MG63 (cell line): Measurements from ENCODE around the gene JTB. TPM values are rescaled to one million over a fixed set of nuclear protein-coding genes. Genes with fewer than 3 reads are reported as not detected.
"Not testable (repeated sequence)": the region's sequence is repeated elsewhere in the genome, so short reads cannot be mapped to it uniquely, and the experiment has no call there.

Experiments
- DNase-seq: peaks from one replicate; pipeline ENCODE4 v3.0.0-alpha.2; 2020
- H3K27me3 ChIP-seq: fragments of 250-450 bp; sonication (Bioruptor Pico); 2 replicates; pipeline ENCODE4 v1.5.1; 2020; ENCODE audit warnings: mild to moderate bottlenecking, moderate library complexity
- H3K36me3 ChIP-seq: fragments of 250-450 bp; sonication (Bioruptor Pico); 2 replicates; pipeline ENCODE4 v1.5.1; 2020; ENCODE audit warnings: mild to moderate bottlenecking, moderate library complexity
- H3K4me3 ChIP-seq: fragments of 250-450 bp; sonication (Bioruptor Pico); 2 replicates; pipeline ENCODE4 v1.5.1; 2020; ENCODE audit warnings: mild to moderate bottlenecking, moderate library complexity
- H3K9me3 ChIP-seq: fragments of 250-450 bp; sonication (Bioruptor Pico); 2 replicates; pipeline ENCODE4 v1.5.1; 2020; ENCODE audit warnings: mild to moderate bottlenecking, moderate library complexity
- total RNA-seq: library from RNA; depleted of rRNA; stranded (reverse); fragments of >200 nt; shearing (Covaris generic); gene quantifications from 2 replicates; pipeline ENCODE4 v1.2.3, GENCODE V29; 2014; ENCODE audit warnings: low replicate concordance

The JTB gene
- total RNA-seq, 1 experiment from 2014 or later: 354 TPM

- H3K9me3 ChIP-seq: no peaks in the 10 kb centered on the region
- peak overlapping the region; percentile 72 for H3K4me3 ChIP-seq
- H3K36me3 ChIP-seq: peaks cover 17% of the 10 kb centered on the region
- no peak for DNase-seq
- H3K27me3 ChIP-seq: no peaks in the 10 kb centered on the region
These were observed 8.0 kb upstream of the JTB start for GRCh38 chr1:153985341-153985912.

- Histone ChIP-seq H3K36me3 (peaks cover 19% of the 10 kb centered on the region), H3K4me3 (no peak overlapping the region), H3K27me3 (no peaks in the 10 kb centered on the region), H3K9me3 (no peaks in the 10 kb centered on the region)
- DNase-seq: no peak
These were observed 6.8 kb upstream of the JTB start for GRCh38 chr1:153984123-153984894.

- not testable (repeated sequence) for H3K27me3 ChIP-seq, H3K4me3 ChIP-seq, H3K9me3 ChIP-seq, DNase-seq
- peaks cover 27% of the 10 kb centered on the region for H3K36me3 ChIP-seq
These were observed 4.3 kb upstream of the JTB start for GRCh38 chr1:153981735-153982134.

GRCh38 chr1:153979091-153979490, 1.6 kb upstream of the JTB start:
- H3K36me3 ChIP-seq: peaks cover 50% of the 10 kb centered on the region
- not testable (repeated sequence) for H3K27me3 ChIP-seq, H3K4me3 ChIP-seq, H3K9me3 ChIP-seq, DNase-seq

- DNase-seq: no peak
- Histone ChIP-seq H3K36me3 (peaks cover 53% of the 10 kb centered on the region), H3K4me3 (peak overlapping the region; percentile 89), H3K27me3 (no peaks in the 10 kb centered on the region), H3K9me3 (no peaks in the 10 kb centered on the region)
These were observed 918 bp upstream of the JTB start for GRCh38 chr1:153978274-153978909.

- H3K4me3 ChIP-seq: peak overlapping the region; percentile 89
- H3K27me3 ChIP-seq: no peaks in the 10 kb centered on the region
- peaks cover 42% of the 10 kb centered on the region for H3K36me3 ChIP-seq
- DNase-seq: no peak
- H3K9me3 ChIP-seq: no peaks in the 10 kb centered on the region
These were observed 640 bp downstream of the JTB start for GRCh38 chr1:153976819-153977249.

GRCh38 chr1:153973525-153973924, 3.9 kb downstream of the JTB start:
- no peak for DNase-seq
- no peaks in the 10 kb centered on the region for H3K9me3 ChIP-seq

GRCh38 chr1:153973071-153973470, 4.4 kb downstream of the JTB start:
- no peak for DNase-seq
- Histone ChIP-seq H3K4me3 (no peak overlapping the region), H3K27me3 (no peaks in the 10 kb centered on the region), H3K9me3 (no peaks in the 10 kb centered on the region), H3K36me3 (peaks cover 32% of the 10 kb centered on the region)

More at GRCh38 chr1:153973525-153973924, 3.9 kb downstream of the JTB start:
- H3K36me3 ChIP-seq: peaks cover 32% of the 10 kb centered on the region
- no peak overlapping the region for H3K4me3 ChIP-seq
- no peaks in the 10 kb centered on the region for H3K27me3 ChIP-seq

- Histone ChIP-seq H3K4me3 (no peak overlapping the region), H3K27me3 (no peaks in the 10 kb centered on the region), H3K36me3 (peaks cover 22% of the 10 kb centered on the region), H3K9me3 (no peaks in the 10 kb centered on the region)
- DNase-seq: no peak
These were observed 7.1 kb downstream of the JTB start for GRCh38 chr1:153970346-153970745.

GRCh38 chr1:153968972-153969371, 8.5 kb downstream of the JTB start:
- Histone ChIP-seq H3K4me3 (no peak overlapping the region), H3K36me3 (peaks cover 8% of the 10 kb centered on the region)

GRCh38 chr1:153968408-153968807, 9.1 kb downstream of the JTB start:
- peaks cover 2% of the 10 kb centered on the region for H3K36me3 ChIP-seq
- no peak for DNase-seq
- H3K27me3 ChIP-seq: no peaks in the 10 kb centered on the region
- H3K4me3 ChIP-seq: peak overlapping the region; percentile 63
- H3K9me3 ChIP-seq: no peaks in the 10 kb centered on the region

More at GRCh38 chr1:153968972-153969371, 8.5 kb downstream of the JTB start:
- Histone ChIP-seq H3K9me3 (no peaks in the 10 kb centered on the region), H3K27me3 (no peaks in the 10 kb centered on the region)
- DNase-seq: no peak

GRCh38 chr1:153968000-153968363, 9.5 kb downstream of the JTB start:
- peak; percentile 39 for DNase-seq
- H3K36me3 ChIP-seq: no peaks in the 10 kb centered on the region; the same call in 1 of the 2 replicates
- no peaks in the 10 kb centered on the region for H3K9me3 ChIP-seq
- no peaks in the 10 kb centered on the region for H3K27me3 ChIP-seq
- H3K4me3 ChIP-seq: peak overlapping the region; percentile 63

GRCh38 chr1:153967107-153967999, 10.1 kb downstream of the JTB start, which contains the start of gene CREB3L4:
Gene CREB3L4 (plus strand): TSS chr1:153967902. CDS start chr1:153968526, 624 bp downstream.
- H3K36me3 ChIP-seq: peaks cover 5% of the 10 kb centered on the region
- H3K27me3 ChIP-seq: no peaks in the 10 kb centered on the region
- DNase-seq: peak; percentile 98
- peak within 1 kb of the TSS; percentile 63 for H3K4me3 ChIP-seq
- H3K9me3 ChIP-seq: no peaks in the 10 kb centered on the region

GRCh38 chr1:153963850-153964331, 13.6 kb downstream of the JTB start:
- no peaks in the 10 kb centered on the region for H3K27me3 ChIP-seq
- H3K36me3 ChIP-seq: peaks cover 26% of the 10 kb centered on the region
- peak overlapping the region; percentile 79 for H3K4me3 ChIP-seq
- DNase-seq: peak; percentile 69
- H3K9me3 ChIP-seq: no peaks in the 10 kb centered on the region

GRCh38 chr1:153963030-153963849, 14.2 kb downstream of the JTB start, which contains the start of gene SLC39A1:
Gene SLC39A1 (minus strand): TSS chr1:153963537. CDS start chr1:153962715, 822 bp downstream.
- no peaks in the 10 kb centered on the region for H3K27me3 ChIP-seq
- no peaks in the 10 kb centered on the region for H3K9me3 ChIP-seq
- peak within 1 kb of the TSS; percentile 79 for H3K4me3 ChIP-seq
- peaks cover 26% of the 10 kb centered on the region for H3K36me3 ChIP-seq
- peak; percentile 98 for DNase-seq
